Stimulated activated naive CD8-positive, alpha-beta T cell treated with anti-CD3 and anti-CD28 coated beads, Interleukin-15, Interleukin-2, amounts not matched to agents 100 ng/mL and 50 ng/mL, for 24 hours (primary cell): ENCODE results near the gene PPP1R14C.
A peak's percentile ranks its signal among the peaks of the same experiment; 100 is the strongest.

ENCODE experiments used
- H3K27ac Mint-ChIP-seq: one replicate; pipeline ENCODE4 v1.8.0; 2021; ENCODE audit warnings: mild to moderate bottlenecking, mixed read lengths
- H3K27me3 Mint-ChIP-seq: one replicate; pipeline ENCODE4 v1.8.0; 2021; ENCODE audit warnings: mixed read lengths
- H3K36me3 Mint-ChIP-seq: one replicate; pipeline ENCODE4 v1.8.0; 2021; ENCODE audit warnings: low read depth, mixed read lengths
- H3K4me1 Mint-ChIP-seq: one replicate; pipeline ENCODE4 v1.8.0; 2021; ENCODE audit warnings: low read depth, mixed read lengths
- H3K4me3 Mint-ChIP-seq: one replicate; pipeline ENCODE4 v1.8.0; 2021; ENCODE audit warnings: mild to moderate bottlenecking, mixed read lengths
- H3K9me3 Mint-ChIP-seq: one replicate; pipeline ENCODE4 v1.8.0; 2021; ENCODE audit warnings: mixed read lengths

PPP1R14C gene

DNA sequence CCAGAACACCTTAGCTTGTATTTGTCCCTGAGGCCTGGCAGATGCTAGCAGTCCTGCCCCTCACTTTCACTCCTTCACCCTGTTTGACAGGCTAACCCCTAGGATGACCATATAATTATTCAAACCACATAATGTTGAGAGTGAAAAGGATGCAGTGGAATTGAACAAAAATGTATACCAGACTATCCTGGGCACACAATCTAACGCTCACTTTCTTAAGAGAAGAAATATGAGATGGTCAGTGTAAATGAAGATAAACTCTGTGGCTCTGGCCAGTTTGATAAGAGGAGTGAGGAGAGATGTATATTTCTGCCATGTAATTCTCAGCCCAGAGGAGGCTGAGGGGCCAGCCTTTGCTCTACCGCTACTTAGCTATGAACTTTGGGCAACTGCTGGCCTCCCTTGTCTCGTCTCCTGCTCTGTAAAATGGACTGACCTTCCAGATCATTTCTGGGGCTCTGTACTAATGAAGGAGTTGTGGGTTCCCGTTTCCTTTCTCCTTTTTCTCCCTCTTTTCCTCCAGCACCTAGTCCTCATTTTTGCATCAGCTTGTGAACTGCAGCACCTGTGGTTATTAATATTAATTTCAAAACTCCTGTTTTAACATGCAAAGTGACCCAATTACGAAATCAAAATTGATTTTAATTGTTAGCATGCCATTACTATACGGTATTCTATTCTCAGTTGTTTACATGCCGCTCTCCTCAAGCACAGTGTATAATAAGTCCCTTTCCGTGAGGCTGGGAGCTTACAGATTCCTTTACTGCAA is 133.5 kb downstream of the PPP1R14C start:
- H3K4me3 Mint-ChIP-seq, result no peak overlapping the region
- peaks cover 35% of the 10 kb centered on the region for H3K27me3 Mint-ChIP-seq
- H3K27ac Mint-ChIP-seq, result no peak overlapping the region
- H3K36me3 Mint-ChIP-seq, result no peaks in the 10 kb centered on the region
- no peaks in the 10 kb centered on the region for H3K9me3 Mint-ChIP-seq
- no peaks in the 10 kb centered on the region for H3K4me1 Mint-ChIP-seq

- Mint-ChIP-seq H3K4me1 (no peaks in the 10 kb centered on the region), H3K36me3 (no peaks in the 10 kb centered on the region), H3K4me3 (no peak overlapping the region), H3K9me3 (no peaks in the 10 kb centered on the region), H3K27me3 (peaks cover 35% of the 10 kb centered on the region), H3K27ac (no peak overlapping the region)
These were observed 134.3 kb downstream of the PPP1R14C start for GRCh38 chr6:150276937-150277742.

- H3K36me3 Mint-ChIP-seq, result no peaks in the 10 kb centered on the region
- H3K4me3 Mint-ChIP-seq, result no peak overlapping the region
- no peak overlapping the region for H3K27ac Mint-ChIP-seq
- peaks cover 43% of the 10 kb centered on the region for H3K27me3 Mint-ChIP-seq
- no peaks in the 10 kb centered on the region for H3K4me1 Mint-ChIP-seq
- H3K9me3 Mint-ChIP-seq, result no peaks in the 10 kb centered on the region
These were observed 136.7 kb downstream of the PPP1R14C start for GRCh38 chr6:150279533-150279932.

DNA sequence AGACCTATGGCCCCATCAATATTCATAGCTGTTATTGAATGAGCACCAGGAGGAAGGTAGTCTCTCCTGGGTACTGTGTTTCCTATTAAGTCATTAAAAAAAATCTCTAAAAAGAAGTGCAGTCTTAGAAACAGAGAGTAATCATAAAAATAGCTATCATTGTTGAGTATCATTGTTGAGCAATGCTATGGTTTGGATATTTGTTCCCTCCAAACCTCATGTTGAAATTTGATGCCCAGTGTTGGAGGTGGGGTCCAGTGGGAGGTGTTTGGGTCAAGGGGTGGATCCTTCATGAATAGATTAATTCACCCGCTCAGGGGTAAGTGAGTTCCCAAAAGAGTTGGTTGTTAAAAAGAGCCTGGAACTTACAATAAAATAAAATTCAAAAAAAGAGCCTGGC is 137.9 kb downstream of the PPP1R14C start:
- H3K27ac Mint-ChIP-seq, result no peak overlapping the region
- H3K27me3 Mint-ChIP-seq, result peaks cover 40% of the 10 kb centered on the region
- H3K4me1 Mint-ChIP-seq, result no peaks in the 10 kb centered on the region
- no peaks in the 10 kb centered on the region for H3K9me3 Mint-ChIP-seq
- no peaks in the 10 kb centered on the region for H3K36me3 Mint-ChIP-seq
- H3K4me3 Mint-ChIP-seq, result no peak overlapping the region

- Mint-ChIP-seq H3K9me3 (no peaks in the 10 kb centered on the region), H3K4me1 (no peaks in the 10 kb centered on the region), H3K27me3 (peaks cover 46% of the 10 kb centered on the region), H3K27ac (no peak overlapping the region), H3K36me3 (no peaks in the 10 kb centered on the region), H3K4me3 (no peak overlapping the region)
These were observed 138.9 kb downstream of the PPP1R14C start for GRCh38 chr6:150281767-150282166.

GRCh38 chr6:150282806-150283205 is 140.0 kb downstream of the PPP1R14C start:
- no peak overlapping the region for H3K27ac Mint-ChIP-seq
- no peaks in the 10 kb centered on the region for H3K36me3 Mint-ChIP-seq
- H3K9me3 Mint-ChIP-seq, result no peaks in the 10 kb centered on the region
- no peaks in the 10 kb centered on the region for H3K4me1 Mint-ChIP-seq
- H3K27me3 Mint-ChIP-seq, result peaks cover 51% of the 10 kb centered on the region
- no peak overlapping the region for H3K4me3 Mint-ChIP-seq

GRCh38 chr6:150286460-150286859 is 143.6 kb downstream of the PPP1R14C start:
- Mint-ChIP-seq H3K27ac (no peak overlapping the region), H3K9me3 (no peaks in the 10 kb centered on the region), H3K4me3 (no peak overlapping the region), H3K36me3 (no peaks in the 10 kb centered on the region), H3K4me1 (no peaks in the 10 kb centered on the region), H3K27me3 (peaks cover 49% of the 10 kb centered on the region)

GRCh38 chr6:150286912-150287311 is 144.1 kb downstream of the PPP1R14C start:
- Mint-ChIP-seq H3K27ac (no peak overlapping the region), H3K4me1 (no peaks in the 10 kb centered on the region), H3K9me3 (no peaks in the 10 kb centered on the region), H3K4me3 (no peak overlapping the region), H3K27me3 (peaks cover 49% of the 10 kb centered on the region), H3K36me3 (no peaks in the 10 kb centered on the region)

GRCh38 chr6:150288456-150288855 is 145.6 kb downstream of the PPP1R14C start:
- Mint-ChIP-seq H3K4me1 (peaks cover 3% of the 10 kb centered on the region), H3K4me3 (no peak overlapping the region), H3K36me3 (no peaks in the 10 kb centered on the region), H3K27ac (no peak overlapping the region), H3K9me3 (no peaks in the 10 kb centered on the region), H3K27me3 (peaks cover 40% of the 10 kb centered on the region)

- Mint-ChIP-seq H3K36me3 (no peaks in the 10 kb centered on the region), H3K27me3 (peaks cover 40% of the 10 kb centered on the region), H3K4me3 (no peak overlapping the region), H3K4me1 (peaks cover 14% of the 10 kb centered on the region), H3K27ac (no peak overlapping the region), H3K9me3 (no peaks in the 10 kb centered on the region)
These were observed 146.7 kb downstream of the PPP1R14C start for GRCh38 chr6:150289454-150290071.

DNA sequence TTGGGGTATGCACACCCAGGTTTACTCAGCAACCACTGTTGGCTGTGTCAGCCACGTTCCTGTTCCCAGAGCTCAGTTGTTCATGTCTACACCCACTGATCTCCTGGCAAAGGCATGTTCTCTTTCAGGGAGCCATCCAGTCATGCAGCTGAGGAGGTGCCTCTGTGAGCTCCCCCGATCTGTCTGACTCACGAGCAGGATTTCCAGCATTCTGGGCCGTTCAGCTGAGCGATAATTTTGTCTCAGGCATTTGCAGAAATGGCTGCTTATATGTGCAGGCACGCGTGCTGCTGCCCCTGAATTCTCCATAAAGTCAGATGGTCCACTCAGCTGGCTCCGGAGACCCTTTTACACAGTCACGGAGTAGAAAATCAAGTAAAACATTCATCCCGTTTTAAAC is 147.6 kb downstream of the PPP1R14C start:
- Mint-ChIP-seq H3K27ac (peak overlapping the region; percentile 45), H3K9me3 (no peaks in the 10 kb centered on the region), H3K4me3 (no peak overlapping the region), H3K36me3 (no peaks in the 10 kb centered on the region), H3K27me3 (peaks cover 40% of the 10 kb centered on the region), H3K4me1 (peaks cover 14% of the 10 kb centered on the region)

DNA sequence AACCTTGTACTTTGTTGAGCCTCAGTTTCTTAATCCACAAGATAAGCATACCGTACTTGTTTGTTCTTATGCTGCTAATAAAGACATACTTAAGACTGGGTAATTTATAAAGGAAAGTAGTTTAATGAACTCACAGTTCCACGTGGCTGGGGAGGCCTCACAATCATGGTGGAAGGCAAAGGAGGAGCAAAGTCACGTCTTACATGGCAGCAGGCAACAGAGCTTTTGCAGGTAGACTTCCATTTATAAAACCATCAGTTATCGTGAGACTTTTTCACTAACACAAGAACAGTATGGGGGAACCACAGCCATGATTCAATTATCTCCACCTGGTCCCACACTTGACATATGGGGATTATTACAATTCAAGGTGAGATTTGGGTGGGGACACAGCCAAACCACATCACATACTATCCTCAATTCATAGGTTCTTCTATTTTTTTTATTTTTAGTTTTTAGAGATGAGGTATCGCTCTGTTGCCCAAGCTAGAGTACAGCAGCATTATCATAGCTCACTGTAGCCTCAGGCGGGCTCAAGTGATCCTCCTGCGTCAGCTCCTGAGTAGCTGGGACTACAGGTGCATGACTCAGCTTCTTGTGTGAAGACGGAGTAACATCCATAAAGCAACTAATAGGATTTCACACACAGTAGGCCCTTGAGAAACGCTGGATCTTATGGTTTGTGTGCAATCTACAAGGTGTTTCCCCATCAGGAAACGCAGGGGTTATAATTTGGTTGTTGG is 149.3 kb downstream of the PPP1R14C start:
- H3K4me3 Mint-ChIP-seq, result no peak overlapping the region
- no peak overlapping the region for H3K27ac Mint-ChIP-seq

DNA sequence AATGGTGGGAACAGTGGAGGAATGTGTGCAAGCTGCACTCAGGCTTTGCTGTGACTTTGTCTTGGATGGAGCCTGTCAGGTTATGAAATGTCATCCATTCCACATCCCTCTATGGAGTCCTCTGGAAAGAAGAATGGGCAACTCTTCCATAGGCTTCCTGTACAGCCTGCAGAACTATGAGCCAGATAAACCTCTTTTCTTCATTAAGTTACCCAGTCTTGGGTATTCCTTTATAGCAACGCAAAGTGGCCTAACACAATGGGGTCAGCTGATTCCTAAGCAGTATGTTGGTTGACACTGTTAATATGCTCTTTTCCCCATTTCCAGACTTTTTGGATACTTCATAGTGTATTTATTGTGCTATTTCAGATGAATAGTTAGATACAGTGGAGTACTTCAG is 150.2 kb downstream of the PPP1R14C start:
- H3K4me3 Mint-ChIP-seq, result no peak overlapping the region

More for the DNA sequence above, 149.3 kb downstream of the PPP1R14C start:
- Mint-ChIP-seq H3K36me3 (no peaks in the 10 kb centered on the region), H3K4me1 (peaks cover 14% of the 10 kb centered on the region), H3K27me3 (peaks cover 24% of the 10 kb centered on the region), H3K9me3 (no peaks in the 10 kb centered on the region)

DNA sequence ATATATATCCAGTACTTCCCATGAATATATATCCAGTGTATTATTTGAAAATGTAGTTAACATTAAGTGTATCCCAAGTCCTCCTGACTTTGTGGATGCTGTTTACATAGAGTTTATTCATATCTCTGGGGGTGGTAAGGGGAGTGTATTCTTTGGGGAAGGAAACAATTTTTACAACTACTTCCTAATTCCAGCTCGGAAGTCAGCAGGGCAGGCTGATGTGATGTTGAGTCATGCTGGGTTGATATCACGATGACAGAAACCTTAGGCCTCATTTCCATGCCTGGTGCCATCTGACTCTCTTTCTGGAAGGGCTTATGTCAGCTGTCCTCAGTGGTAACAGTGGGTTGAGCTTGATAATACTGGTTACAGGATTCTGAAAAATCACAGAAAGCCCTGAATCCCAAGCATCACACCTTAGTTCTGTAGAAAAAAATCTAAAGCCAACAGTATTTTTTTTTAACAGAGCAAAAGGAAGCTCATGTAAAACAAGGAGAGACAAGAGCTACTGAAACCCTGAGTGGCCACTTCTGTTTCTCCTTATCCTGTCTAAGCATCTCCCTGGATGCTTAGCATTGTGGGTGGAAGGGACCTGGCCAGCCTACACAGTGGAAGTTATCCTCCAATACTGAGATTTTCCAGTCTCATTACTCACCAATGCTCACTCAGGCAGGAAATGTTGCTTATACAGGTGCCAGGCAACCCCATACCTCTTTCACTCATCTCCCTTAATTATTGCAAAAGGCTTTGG is 150.8 kb downstream of the PPP1R14C start:
- no peak overlapping the region for H3K4me3 Mint-ChIP-seq
- peaks cover 17% of the 10 kb centered on the region for H3K27me3 Mint-ChIP-seq
- peaks cover 9% of the 10 kb centered on the region for H3K9me3 Mint-ChIP-seq
- H3K27ac Mint-ChIP-seq, result no peak overlapping the region
- H3K4me1 Mint-ChIP-seq, result peaks cover 14% of the 10 kb centered on the region
- H3K36me3 Mint-ChIP-seq, result no peaks in the 10 kb centered on the region

More for the DNA sequence above, 150.2 kb downstream of the PPP1R14C start:
- Mint-ChIP-seq H3K27me3 (peaks cover 22% of the 10 kb centered on the region), H3K9me3 (peaks cover 7% of the 10 kb centered on the region), H3K36me3 (no peaks in the 10 kb centered on the region), H3K27ac (no peak overlapping the region), H3K4me1 (peaks cover 14% of the 10 kb centered on the region)
